Activated T-helper 2 cell treated with anti-CD3 and anti-CD28 coated beads, Interferon-gamma antibody, Interleukin-2, Interleukin-4, amounts not matched to agents 10 μg/mL and 5 μg/mL and 100 μg/mL, durations not matched to agents 14 hours and 24 hours and 36 hours (primary cell): ENCODE results near the gene PRKCZ. TPM values are rescaled to one million over a fixed set of nuclear protein-coding genes. Genes with fewer than 3 reads are reported as not detected.
A peak's percentile ranks its signal among the peaks of the same experiment; 100 is the strongest.

Experiments used
- DNase-seq: peaks from one replicate; pipeline ENCODE4 v3.0.0; 2021; ENCODE audit warnings: low spot score
- H3K27ac Mint-ChIP-seq: one replicate; pipeline ENCODE4 v1.8.0; 2021; ENCODE audit warnings: mixed read lengths
- H3K27me3 Mint-ChIP-seq: one replicate; pipeline ENCODE4 v1.8.0; 2021; ENCODE audit warnings: low read depth, mixed read lengths
- H3K36me3 Mint-ChIP-seq: one replicate; pipeline ENCODE4 v1.8.0; 2021; ENCODE audit warnings: low read depth, mixed read lengths
- H3K4me1 Mint-ChIP-seq: one replicate; pipeline ENCODE4 v1.8.0; 2021; ENCODE audit warnings: low read depth, mixed read lengths
- H3K4me3 Mint-ChIP-seq: one replicate; pipeline ENCODE4 v1.8.0; 2021; ENCODE audit warnings: low read depth, mild to moderate bottlenecking, moderate library complexity, mixed read lengths
- H3K9me3 Mint-ChIP-seq: one replicate; pipeline ENCODE4 v1.8.0; 2021; ENCODE audit warnings: mixed read lengths
- intact Hi-C: fragments of 100-400 bp; cut with micrococcal nuclease; formaldehyde crosslinking; loops from one replicate; pipeline ENCODE4 v1.15.1; 2023
- total RNA-seq: library from RNA; stranded (reverse); gene quantifications from 2 replicates; pipeline ENCODE4 v1.2.3, GENCODE V29; 2022

PRKCZ gene
- total RNA-seq, 1 donor from 2014 or later: 3.6 TPM

GRCh38 chr1:2228694-2229036 is 178.5 kb downstream of the PRKCZ start:
- H3K9me3 Mint-ChIP-seq: no peaks in the 10 kb centered on the region
- peaks cover 28% of the 10 kb centered on the region for H3K36me3 Mint-ChIP-seq
- H3K4me3 Mint-ChIP-seq: peak overlapping the region; percentile 92
- peak; percentile 34 for DNase-seq
- H3K4me1 Mint-ChIP-seq: peaks cover 26% of the 10 kb centered on the region
- H3K27ac Mint-ChIP-seq: peak overlapping the region; percentile 85
- intact Hi-C loops: no loop called here
- peaks cover 2% of the 10 kb centered on the region for H3K27me3 Mint-ChIP-seq

GRCh38 chr1:2229037-2229864 is 179.0 kb downstream of the PRKCZ start:
- H3K9me3 Mint-ChIP-seq: no peaks in the 10 kb centered on the region
- peaks cover 28% of the 10 kb centered on the region for H3K36me3 Mint-ChIP-seq
- peak overlapping the region; percentile 92 for H3K4me3 Mint-ChIP-seq
- H3K27ac Mint-ChIP-seq: peak overlapping the region; percentile 85
- DNase-seq: peak; percentile 52
- intact Hi-C loops: no loop called here
- H3K27me3 Mint-ChIP-seq: peaks cover 2% of the 10 kb centered on the region
- H3K4me1 Mint-ChIP-seq: peaks cover 29% of the 10 kb centered on the region

GRCh38 chr1:2229911-2230731 is 179.9 kb downstream of the PRKCZ start:
- intact Hi-C loops: no loop called here
- H3K36me3 Mint-ChIP-seq: peaks cover 32% of the 10 kb centered on the region
- H3K9me3 Mint-ChIP-seq: no peaks in the 10 kb centered on the region
- H3K4me1 Mint-ChIP-seq: peaks cover 33% of the 10 kb centered on the region
- peaks cover 2% of the 10 kb centered on the region for H3K27me3 Mint-ChIP-seq
- peak overlapping the region; percentile 92 for H3K4me3 Mint-ChIP-seq
- no peak for DNase-seq
- peak overlapping the region; percentile 84 for H3K27ac Mint-ChIP-seq

- Mint-ChIP-seq H3K27me3 (peaks cover 2% of the 10 kb centered on the region), H3K27ac (peak overlapping the region; percentile 84), H3K4me1 (peaks cover 42% of the 10 kb centered on the region), H3K9me3 (no peaks in the 10 kb centered on the region), H3K36me3 (peaks cover 37% of the 10 kb centered on the region), H3K4me3 (peak overlapping the region; percentile 92)
- intact Hi-C loops: no loop called here
- peak; percentile 49 for DNase-seq
Observed at GRCh38 chr1:2230781-2231531, 180.7 kb downstream of the PRKCZ start.

GRCh38 chr1:2231532-2232254 is 181.5 kb downstream of the PRKCZ start:
- Mint-ChIP-seq H3K36me3 (peaks cover 39% of the 10 kb centered on the region), H3K9me3 (no peaks in the 10 kb centered on the region), H3K27ac (peak overlapping the region; percentile 84), H3K4me3 (peak overlapping the region; percentile 92), H3K27me3 (no peaks in the 10 kb centered on the region), H3K4me1 (peaks cover 49% of the 10 kb centered on the region)
- peak; percentile 72 for DNase-seq
- intact Hi-C loops: loop anchor here (2.0 kb wide), 1 partner anchor 59 kb away; no protein-coding TSS in a partner anchor

GRCh38 chr1:2232255-2232915 is 182.2 kb downstream of the PRKCZ start:
- no peaks in the 10 kb centered on the region for H3K9me3 Mint-ChIP-seq
- peaks cover 43% of the 10 kb centered on the region for H3K36me3 Mint-ChIP-seq

GRCh38 chr1:2232916-2233438 is 182.8 kb downstream of the PRKCZ start:
- Mint-ChIP-seq H3K36me3 (peaks cover 44% of the 10 kb centered on the region), H3K27me3 (no peaks in the 10 kb centered on the region)
- intact Hi-C loops: loop anchor here (2.0 kb wide), 1 partner anchor 58 kb away; no protein-coding TSS in a partner anchor

More at GRCh38 chr1:2232255-2232915, 182.2 kb downstream of the PRKCZ start:
- Mint-ChIP-seq H3K27me3 (no peaks in the 10 kb centered on the region), H3K4me3 (peak overlapping the region; percentile 92), H3K27ac (peak overlapping the region; percentile 84), H3K4me1 (peaks cover 56% of the 10 kb centered on the region)
- intact Hi-C loops: loop anchor here (2.0 kb wide), 1 partner anchor 58 kb away; no protein-coding TSS in a partner anchor
- DNase-seq: no peak

GRCh38 chr1:2233468-2233867 is 183.3 kb downstream of the PRKCZ start:
- intact Hi-C loops: loop anchor here (2.0 kb wide), 1 partner anchor 57 kb away; no protein-coding TSS in a partner anchor
- no peaks in the 10 kb centered on the region for H3K9me3 Mint-ChIP-seq
- peaks cover 44% of the 10 kb centered on the region for H3K36me3 Mint-ChIP-seq
- H3K4me3 Mint-ChIP-seq: peak overlapping the region; percentile 92
- H3K27me3 Mint-ChIP-seq: no peaks in the 10 kb centered on the region
- H3K27ac Mint-ChIP-seq: no peak overlapping the region
- H3K4me1 Mint-ChIP-seq: peaks cover 59% of the 10 kb centered on the region
- DNase-seq: no peak

More at GRCh38 chr1:2232916-2233438, 182.8 kb downstream of the PRKCZ start:
- Mint-ChIP-seq H3K4me3 (peak overlapping the region; percentile 92), H3K27ac (peak overlapping the region; percentile 30), H3K4me1 (peaks cover 59% of the 10 kb centered on the region), H3K9me3 (no peaks in the 10 kb centered on the region)
- DNase-seq: no peak

GRCh38 chr1:2233997-2234761 is 184.0 kb downstream of the PRKCZ start:
- H3K4me1 Mint-ChIP-seq: peaks cover 62% of the 10 kb centered on the region
- DNase-seq: peak; percentile 66
- H3K27me3 Mint-ChIP-seq: no peaks in the 10 kb centered on the region
- peak overlapping the region; percentile 81 for H3K27ac Mint-ChIP-seq
- peak overlapping the region; percentile 92 for H3K4me3 Mint-ChIP-seq
- no peaks in the 10 kb centered on the region for H3K9me3 Mint-ChIP-seq
- peaks cover 43% of the 10 kb centered on the region for H3K36me3 Mint-ChIP-seq
- intact Hi-C loops: loop anchor here (2.0 kb wide), 2 partner anchors 57 to 67 kb away; no protein-coding TSS in a partner anchor

- no peak for DNase-seq
- Mint-ChIP-seq H3K27ac (peak overlapping the region; percentile 81), H3K36me3 (peaks cover 40% of the 10 kb centered on the region), H3K4me1 (peaks cover 66% of the 10 kb centered on the region), H3K9me3 (no peaks in the 10 kb centered on the region), H3K27me3 (no peaks in the 10 kb centered on the region), H3K4me3 (peak overlapping the region; percentile 92)
- intact Hi-C loops: loop anchor here (2.0 kb wide), 1 partner anchor 66 kb away; no protein-coding TSS in a partner anchor
Observed at GRCh38 chr1:2234762-2235113, 184.5 kb downstream of the PRKCZ start.
